H9 (cell line): ENCODE measurements around the gene ADCY4. TPM values are rescaled to one million over a fixed set of nuclear protein-coding genes. Genes with fewer than 3 reads are reported as not detected.

Experiments used
- DNase-seq: peaks from one replicate; pipeline ENCODE4 v3.0.0-alpha.2; 2017
- H2AFZ ChIP-seq: one replicate; pipeline ENCODE4 v1.6.1; 2013; ENCODE audit warnings: mild to moderate bottlenecking, low read length, control low read depth, moderate library complexity
- H2AK5ac ChIP-seq: 2 replicates; pipeline ENCODE4 v1.6.1; 2013; ENCODE audit warnings: low read length, control low read depth, mixed read lengths; ENCODE audit not compliant: insufficient read length
- H2BK120ac ChIP-seq: one replicate; pipeline ENCODE4 v1.6.1; 2013; ENCODE audit warnings: low read depth, mild to moderate bottlenecking, low read length, control low read depth, inconsistent platforms; ENCODE audit not compliant: poor library complexity, severe bottlenecking
- H2BK12ac ChIP-seq: 2 replicates; pipeline ENCODE4 v1.6.1; 2013; ENCODE audit warnings: low read length, control low read depth, mixed read lengths, low read depth; ENCODE audit not compliant: insufficient read length
- H2BK15ac ChIP-seq: 2 replicates; pipeline ENCODE4 v1.6.1; 2013; ENCODE audit warnings: low read depth, low read length, control low read depth
- H2BK20ac ChIP-seq: one replicate; pipeline ENCODE4 v1.6.1; 2013; ENCODE audit warnings: low read depth, mild to moderate bottlenecking, low read length, control low read depth, inconsistent platforms; ENCODE audit not compliant: poor library complexity, severe bottlenecking
- H2BK5ac ChIP-seq: 2 replicates; pipeline ENCODE4 v1.6.1; 2013; ENCODE audit warnings: low read length, control low read depth, mixed read lengths; ENCODE audit not compliant: insufficient read length
- H3K14ac ChIP-seq: 2 replicates; pipeline ENCODE4 v1.6.1; 2013; ENCODE audit warnings: low read length, control low read depth; ENCODE audit not compliant: insufficient read depth
- H3K18ac ChIP-seq: 2 replicates; pipeline ENCODE4 v1.6.1; 2013; ENCODE audit warnings: low read depth, mild to moderate bottlenecking, mixed read lengths, low read length, control low read depth; ENCODE audit not compliant: insufficient read length
- H3K23ac ChIP-seq: 2 replicates; pipeline ENCODE4 v1.6.1; 2013; ENCODE audit warnings: low read length, control low read depth, mixed read lengths, low read depth; ENCODE audit not compliant: insufficient read length
- H3K23me2 ChIP-seq: 2 replicates; pipeline ENCODE4 v1.6.1; 2013; ENCODE audit warnings: low read depth, mild to moderate bottlenecking, mixed read lengths, low read length, control low read depth; ENCODE audit not compliant: insufficient read length, poor library complexity, severe bottlenecking
- H3K27ac ChIP-seq: 2 replicates; pipeline ENCODE4 v1.5.1; 2013; ENCODE audit warnings: low read length, control low read depth, mixed read lengths, low read depth; ENCODE audit not compliant: insufficient read length
- H3K27me3 ChIP-seq: 2 replicates; pipeline ENCODE4 v1.6.1; 2013; ENCODE audit warnings: low read length, control low read depth, inconsistent platforms; ENCODE audit not compliant: insufficient read depth
- H3K4ac ChIP-seq: 2 replicates; pipeline ENCODE4 v1.6.1; 2013; ENCODE audit warnings: low read depth, mild to moderate bottlenecking, control low read depth, inconsistent platforms, low read length, moderate library complexity
- H3K4me1 ChIP-seq: 2 replicates; pipeline ENCODE4 v1.6.1; 2013; ENCODE audit warnings: low read length, control low read depth, inconsistent platforms; ENCODE audit not compliant: insufficient read depth
- H3K4me2 ChIP-seq: 2 replicates; pipeline ENCODE4 v1.6.1; 2013; ENCODE audit warnings: low read length, control low read depth, mixed read lengths; ENCODE audit not compliant: insufficient read length, insufficient read depth
- H3K56ac ChIP-seq: 2 replicates; pipeline ENCODE4 v1.6.1; 2013; ENCODE audit warnings: low read depth, mild to moderate bottlenecking, mixed read lengths, low read length, control low read depth; ENCODE audit not compliant: insufficient read length
- H3K79me1 ChIP-seq: 2 replicates; pipeline ENCODE4 v1.6.1; 2013; ENCODE audit warnings: low read depth, mild to moderate bottlenecking, moderate library complexity, low read length, control low read depth, inconsistent platforms; ENCODE audit not compliant: insufficient read depth, poor library complexity, severe bottlenecking
- H3K79me2 ChIP-seq: 2 replicates; pipeline ENCODE4 v1.6.1; 2013; ENCODE audit warnings: low read length, control low read depth, inconsistent platforms; ENCODE audit not compliant: insufficient read depth
- H3K9ac ChIP-seq: 2 replicates; pipeline ENCODE4 v1.6.1; 2013; ENCODE audit warnings: low read length, control low read depth, mixed read lengths; ENCODE audit not compliant: insufficient read length; ENCODE audit errors: extremely low read depth
- H3K9me3 ChIP-seq: one replicate; pipeline ENCODE4 v1.6.1; 2013; ENCODE audit warnings: low read depth, low read length, inconsistent platforms; ENCODE audit not compliant: control insufficient read depth
- H3T11ph ChIP-seq: one replicate; pipeline ENCODE4 v1.6.1; 2013; ENCODE audit warnings: mild to moderate bottlenecking, low read length, control low read depth, inconsistent platforms
- H4K20me1 ChIP-seq: one replicate; pipeline ENCODE4 v1.6.1; 2013; ENCODE audit not compliant: control insufficient read depth, insufficient read length, insufficient read depth
- H4K5ac ChIP-seq: 2 replicates; pipeline ENCODE4 v1.6.1; 2013; ENCODE audit warnings: low read depth, mild to moderate bottlenecking, mixed read lengths, low read length, control low read depth; ENCODE audit not compliant: insufficient read length
- H4K8ac ChIP-seq: replicated peaks from 2 replicates; pipeline ENCODE4 v1.6.1; 2013; ENCODE audit warnings: low read length, control low read depth, mixed read lengths, low read depth; ENCODE audit not compliant: insufficient read length
- H4K91ac ChIP-seq: 2 replicates; pipeline ENCODE4 v1.6.1; 2013; ENCODE audit warnings: low read depth, mild to moderate bottlenecking, moderate library complexity, mixed read lengths, low read length, control low read depth; ENCODE audit not compliant: insufficient read length
- H3K27ac Mint-ChIP-seq, 3 experiments: 2 replicates in 2 of 3; 3 replicates in 1 of 3; pipeline ENCODE4 v1.8.0; 2020 to 2021; ENCODE audit warnings: mixed read lengths in 3 of 3, mild to moderate bottlenecking in 1 of 3, moderate library complexity in 1 of 3
- H3K27me3 Mint-ChIP-seq: 2 replicates; pipeline ENCODE4 v1.8.0; 2021; ENCODE audit warnings: low read depth, mild to moderate bottlenecking, moderate library complexity, mixed read lengths
- H3K36me3 Mint-ChIP-seq, 3 experiments: 2 replicates in 2 of 3; 3 replicates in 1 of 3; pipeline ENCODE4 v1.8.0; 2020 to 2021; ENCODE audit warnings: low read depth in 3 of 3, mixed read lengths in 3 of 3; ENCODE audit not compliant: insufficient read depth in 1 of 3
- H3K4me1 Mint-ChIP-seq, 2 experiments: 2 replicates each; pipeline ENCODE4 v1.8.0; 2020; ENCODE audit warnings: mixed read lengths in 2 of 2
- H3K4me3 Mint-ChIP-seq, 2 experiments: 2 replicates in 1 of 2; 3 replicates in 1 of 2; pipeline ENCODE4 v1.8.0; 2020 to 2021; ENCODE audit warnings: mild to moderate bottlenecking in 2 of 2, mixed read lengths in 2 of 2, moderate library complexity in 1 of 2
- H3K9me3 Mint-ChIP-seq, 2 experiments: 2 replicates in 1 of 2; 3 replicates in 1 of 2; pipeline ENCODE4 v1.8.0; 2020; ENCODE audit warnings: mild to moderate bottlenecking in 2 of 2, mixed read lengths in 2 of 2, moderate library complexity in 1 of 2
- WGBS: extraction: QIAGEN DNeasy Blood & Tissue Kit; methylation state at CpG from one replicate; pipeline ENCODE4 v1.1.7; 2013; ENCODE audit warnings: missing lambda C conversion rate, low lambda C conversion rate, mixed read lengths; ENCODE audit not compliant: insufficient read length; ENCODE audit errors: extremely low coverage; 5-methylcytosine and 5-hydroxymethylcytosine counted together
- total RNA-seq: library from RNA; stranded (reverse); gene quantifications from 2 replicates; pipeline ENCODE4 v1.2.1, GENCODE V29; 2021
- TF ChIP-seq, protein P1 (sequence below): fragments of 200-600 bp; sonication (generic); conservative IDR thresholded peaks from 3 replicates; pipeline ENCODE4 v1.8.0; 2021; ENCODE audit warnings: antibody characterized with exemption, mild to moderate bottlenecking

ADCY4 gene
- total RNA-seq, 1 experiment from 2014 or later = 0.09 TPM

DNA sequence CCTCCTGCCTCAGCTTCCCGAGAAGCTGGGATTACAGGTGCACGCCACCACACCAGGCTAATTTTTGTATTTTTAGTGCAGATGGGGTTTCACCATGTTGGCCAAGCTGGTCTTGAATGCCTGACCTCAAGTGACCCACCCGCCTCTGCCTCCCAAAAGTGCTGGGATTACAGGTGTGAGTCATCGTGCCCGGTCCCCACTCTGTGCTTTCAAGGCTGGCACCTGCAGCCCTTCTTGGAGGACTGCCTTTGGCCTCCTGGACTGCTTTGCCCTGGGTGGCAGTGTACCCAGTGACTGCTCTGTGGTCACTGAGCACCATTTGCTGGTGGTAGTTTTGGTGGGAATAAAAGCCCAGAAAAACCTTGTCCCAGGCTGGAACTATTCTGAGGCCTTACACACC is 47.9 kb downstream of the ADCY4 start:
- Histone ChIP-seq H3K27ac (no peak overlapping the region), H2AK5ac (no peak overlapping the region), H3K14ac (no peak overlapping the region), H2BK15ac (no peak overlapping the region), H3K9ac (no peak overlapping the region), H3K23me2 (no peaks in the 10 kb centered on the region), H4K20me1 (no peaks in the 10 kb centered on the region), H2AFZ (no peak overlapping the region), H4K8ac (no peak overlapping the region), H2BK20ac (no peak overlapping the region), H2BK120ac (no peak overlapping the region), H3T11ph (no peak overlapping the region), H2BK5ac (no peak overlapping the region), H3K23ac (no peak overlapping the region), H3K18ac (no peak overlapping the region), H3K79me1 (no peaks in the 10 kb centered on the region), H4K5ac (no peak overlapping the region), H3K4me1 (no peaks in the 10 kb centered on the region), H3K4ac (no peak overlapping the region), H3K9me3 (no peaks in the 10 kb centered on the region), H4K91ac (no peak overlapping the region), H3K27me3 (no peaks in the 10 kb centered on the region), H2BK12ac (no peak overlapping the region), H3K4me2 (no peak overlapping the region), H3K79me2 (no peaks in the 10 kb centered on the region), H3K56ac (no peak overlapping the region)
- no peak for DNase-seq
- Mint-ChIP-seq H3K27ac (no peak overlapping the region), H3K36me3 (peaks cover 4 to 20% (median 6%) of the 10 kb centered on the region in 3 experiments; a peak in 6 of 7 replicates), H3K27me3 (no peaks in the 10 kb centered on the region), H3K9me3 (no peaks in the 10 kb centered on the region), H3K4me3 (no peak overlapping the region), H3K4me1 (peaks cover 2% of the 10 kb centered on the region in 2 experiments; a peak in 1 of 4 replicates)
- TF ChIP-seq, protein P1, sequence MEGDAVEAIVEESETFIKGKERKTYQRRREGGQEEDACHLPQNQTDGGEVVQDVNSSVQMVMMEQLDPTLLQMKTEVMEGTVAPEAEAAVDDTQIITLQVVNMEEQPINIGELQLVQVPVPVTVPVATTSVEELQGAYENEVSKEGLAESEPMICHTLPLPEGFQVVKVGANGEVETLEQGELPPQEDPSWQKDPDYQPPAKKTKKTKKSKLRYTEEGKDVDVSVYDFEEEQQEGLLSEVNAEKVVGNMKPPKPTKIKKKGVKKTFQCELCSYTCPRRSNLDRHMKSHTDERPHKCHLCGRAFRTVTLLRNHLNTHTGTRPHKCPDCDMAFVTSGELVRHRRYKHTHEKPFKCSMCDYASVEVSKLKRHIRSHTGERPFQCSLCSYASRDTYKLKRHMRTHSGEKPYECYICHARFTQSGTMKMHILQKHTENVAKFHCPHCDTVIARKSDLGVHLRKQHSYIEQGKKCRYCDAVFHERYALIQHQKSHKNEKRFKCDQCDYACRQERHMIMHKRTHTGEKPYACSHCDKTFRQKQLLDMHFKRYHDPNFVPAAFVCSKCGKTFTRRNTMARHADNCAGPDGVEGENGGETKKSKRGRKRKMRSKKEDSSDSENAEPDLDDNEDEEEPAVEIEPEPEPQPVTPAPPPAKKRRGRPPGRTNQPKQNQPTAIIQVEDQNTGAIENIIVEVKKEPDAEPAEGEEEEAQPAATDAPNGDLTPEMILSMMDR = no peak
- no CpG with 5 or more reads among the region's 5 CpGs for WGBS
